Fibroblast of lung (primary cell): ENCODE results near the gene NECTIN4. TPM values are rescaled to one million over a fixed set of nuclear protein-coding genes. Genes with fewer than 3 reads are reported as not detected.

ENCODE experiments used
- DNase-seq, 2 donors: peaks; one replicate each; pipeline versions ENCODE4 v3.0.0 to v3.0.0-alpha.2; 2010; ENCODE audit warnings: low read depth in 2 of 2
- H2AFZ ChIP-seq: 2 replicates; pipeline ENCODE4 v1.5.1; 2012; ENCODE audit warnings: low read length, control low read depth, inconsistent platforms
- H3K27ac ChIP-seq: 2 replicates; pipeline ENCODE4 v1.5.1; 2011; ENCODE audit warnings: low read length, control low read depth; ENCODE audit not compliant: insufficient read depth
- H3K27me3 ChIP-seq: 2 replicates; pipeline ENCODE4 v1.5.1; 2011; ENCODE audit warnings: mild to moderate bottlenecking, low read length; ENCODE audit not compliant: control insufficient read depth, insufficient read depth
- H3K36me3 ChIP-seq: 2 replicates; pipeline ENCODE4 v1.5.1; 2011; ENCODE audit warnings: low read length; ENCODE audit not compliant: control insufficient read depth, insufficient read depth
- H3K4me1 ChIP-seq: 2 replicates; pipeline ENCODE4 v1.5.1; 2011; ENCODE audit warnings: low read length; ENCODE audit not compliant: control insufficient read depth, insufficient read depth; ENCODE audit errors: extremely low read depth
- H3K4me2 ChIP-seq: 2 replicates; pipeline ENCODE4 v1.5.1; 2011; ENCODE audit warnings: low read length, control low read depth; ENCODE audit not compliant: insufficient read depth; ENCODE audit errors: extremely low read depth
- H3K4me3 ChIP-seq, 4 experiments: fragments of 200-600 bp in 1 of 4; sonication (generic) in 1 of 4; replicated peaks in 1 of 4; 2 replicates each; pipeline ENCODE4 v1.5.1; 2011 to 2016; ENCODE audit warnings: low read length in 4 of 4, low read depth in 3 of 4, mild to moderate bottlenecking in 3 of 4, control low read depth in 2 of 4, inconsistent platforms in 1 of 4, mixed read lengths in 1 of 4; ENCODE audit not compliant: insufficient read depth in 1 of 4; ENCODE audit errors: control extremely low read depth in 1 of 4
- H3K79me2 ChIP-seq: 2 replicates; pipeline ENCODE4 v1.5.1; 2012; ENCODE audit warnings: mild to moderate bottlenecking, low read length, inconsistent platforms; ENCODE audit not compliant: control insufficient read depth, insufficient read depth
- H3K9ac ChIP-seq: 2 replicates; pipeline ENCODE4 v1.5.1; 2011; ENCODE audit warnings: mild to moderate bottlenecking, low read length, control low read depth; ENCODE audit not compliant: insufficient read depth
- H3K9me3 ChIP-seq: 2 replicates; pipeline ENCODE4 v1.5.1; 2012; ENCODE audit warnings: low read depth, low read length; ENCODE audit not compliant: control insufficient read depth, insufficient read depth
- H4K20me1 ChIP-seq: 2 replicates; pipeline ENCODE4 v1.5.1; 2011; ENCODE audit warnings: low read length; ENCODE audit not compliant: control insufficient read depth, insufficient read depth; ENCODE audit errors: extremely low read depth
- CTCF ChIP-seq, 2 donors: IDR thresholded peaks in 1 of 2; conservative IDR thresholded peaks in 1 of 2; 1 replicate in 1 of 2; 2 replicates in 1 of 2; pipeline ENCODE4 v1.5.1; 2011 to 2012; ENCODE audit warnings: low read length in 2 of 2, control low read depth in 1 of 2, inconsistent platforms in 1 of 2, low read depth in 1 of 2, mild to moderate bottlenecking in 1 of 2
- EZH2 ChIP-seq: IDR thresholded peaks from 2 replicates; pipeline ENCODE4 v1.5.1; 2012; ENCODE audit warnings: low read length, control low read depth, mild to moderate bottlenecking; ENCODE audit errors: missing control alignments
- polyA plus RNA-seq, 2 donors: library from polyadenylated mRNA; depleted of rRNA in 1 of 2; stranded (reverse) in 1 of 2; unstranded in 1 of 2; fragments of >200 nt; gene quantifications; 2 replicates each; pipeline ENCODE4 v1.2.1, GENCODE V29; 2011 to 2012; ENCODE audit warnings: missing spikeins in 1 of 2
- total RNA-seq: library from RNA; depleted of rRNA; stranded (reverse); fragments of >200 nt; gene quantifications from 2 replicates; pipeline ENCODE4 v1.2.1, GENCODE V29; 2014

Gene NECTIN4
- total and polyA plus RNA-seq, 2 donors (not counting 1 experiment from before 2014, with no cell fraction given), result 0.16 to 0.33 TPM

GRCh38 chr1:161061419-161061818 is 27.9 kb downstream of the NECTIN4 start:
- Histone ChIP-seq H2AFZ (no peak overlapping the region), H3K79me2 (no peaks in the 10 kb centered on the region), H3K4me1 (no peaks in the 10 kb centered on the region), H3K9ac (no peak overlapping the region), H3K36me3 (no peaks in the 10 kb centered on the region), H3K4me2 (no peak overlapping the region), H3K27ac (no peak overlapping the region), H4K20me1 (no peaks in the 10 kb centered on the region), H3K27me3 (no peaks in the 10 kb centered on the region), H3K4me3 (no peak overlapping the region), H3K9me3 (no peaks in the 10 kb centered on the region)
- TF ChIP-seq CTCF (conservative IDR thresholded peaks at IDR 0.05 in 1 of 2, IDR thresholded peaks at IDR 0.05 in 1 of 2; ENCODE audit: low read depth in 1 of 2, low read length in 2 of 2) (no peak), EZH2 (no peak)
- DNase-seq, result no peak

GRCh38 chr1:161059293-161059692 is 30.1 kb downstream of the NECTIN4 start:
- no peaks in the 10 kb centered on the region for H3K27me3 ChIP-seq
- no peaks in the 10 kb centered on the region for H3K4me1 ChIP-seq
- H3K9me3 ChIP-seq, result no peaks in the 10 kb centered on the region
- TF ChIP-seq CTCF (conservative IDR thresholded peaks at IDR 0.05 in 1 of 2, IDR thresholded peaks at IDR 0.05 in 1 of 2; ENCODE audit: low read depth in 1 of 2, low read length in 2 of 2) (no peak), EZH2 (no peak)
- DNase-seq, result no peak
- H3K9ac ChIP-seq, result no peak overlapping the region
- H3K27ac ChIP-seq, result no peak overlapping the region
- H3K4me2 ChIP-seq, result no peak overlapping the region
- H2AFZ ChIP-seq, result no peak overlapping the region
- H3K79me2 ChIP-seq, result no peaks in the 10 kb centered on the region
- no peaks in the 10 kb centered on the region for H4K20me1 ChIP-seq
- no peaks in the 10 kb centered on the region for H3K36me3 ChIP-seq
- no peak overlapping the region for H3K4me3 ChIP-seq

- Histone ChIP-seq H3K4me1 (no peaks in the 10 kb centered on the region), H3K4me2 (no peak overlapping the region), H3K9ac (no peak overlapping the region), H2AFZ (no peak overlapping the region), H3K36me3 (no peaks in the 10 kb centered on the region), H3K79me2 (no peaks in the 10 kb centered on the region), H3K4me3 (no peak overlapping the region), H3K9me3 (no peaks in the 10 kb centered on the region), H3K27me3 (no peaks in the 10 kb centered on the region), H4K20me1 (no peaks in the 10 kb centered on the region), H3K27ac (no peak overlapping the region)
- no peak for TF ChIP-seq EZH2
- TF ChIP-seq CTCF (conservative IDR thresholded peaks at IDR 0.05 in 1 of 2, IDR thresholded peaks at IDR 0.05 in 1 of 2; ENCODE audit: low read depth in 1 of 2, low read length in 2 of 2), result no peak
- no peak for DNase-seq
These were observed 34.6 kb downstream of the NECTIN4 start for GRCh38 chr1:161054805-161055204.
